Breast epithelium (tissue), 4 donors: ENCODE data around the gene PLP1. TPM values are rescaled to one million over a fixed set of nuclear protein-coding genes. Genes with fewer than 3 reads are reported as not detected.

Source experiments
- DNase-seq, 2 donors: peaks; one replicate each; pipeline ENCODE4 v3.0.0-alpha.2; 2019; ENCODE audit warnings: low spot score in 2 of 2
- H3K27ac ChIP-seq, 2 donors: fragments of 200-600 bp; sonication (generic) in 1 of 2; one replicate each; pipeline ENCODE4 v1.5.1; 2016 to 2019; ENCODE audit warnings: mild to moderate bottlenecking in 1 of 2
- H3K27me3 ChIP-seq, 2 donors: fragments of 200-600 bp; sonication (generic) in 1 of 2; one replicate each; pipeline versions ENCODE4 v1.5.1 to v1.6.0; 2017 to 2019; ENCODE audit warnings: control low read depth in 1 of 2, mild to moderate bottlenecking in 1 of 2
- H3K36me3 ChIP-seq: fragments of 200-600 bp; one replicate; pipeline ENCODE4 v1.5.1; 2019
- H3K4me1 ChIP-seq, 2 donors: fragments of 200-600 bp; sonication (generic); one replicate each; pipeline ENCODE4 v1.5.1; 2016 to 2019; ENCODE audit warnings: control low read depth in 1 of 2
- H3K4me3 ChIP-seq, 3 donors: fragments of 200-600 bp; sonication (generic); 1 replicate in 2 of 3; 2 replicates in 1 of 3; pipeline ENCODE4 v1.5.1; 2016 to 2019; ENCODE audit warnings: mild to moderate bottlenecking in 3 of 3, moderate library complexity in 2 of 3
- H3K9me3 ChIP-seq, 2 donors: fragments of 200-600 bp; sonication (generic) in 1 of 2; one replicate each; pipeline ENCODE4 v1.5.1; 2016 to 2019; ENCODE audit warnings: control low read depth in 1 of 2
- POLR2A ChIP-seq: fragments of 450-650 bp; IDR thresholded peaks from one replicate; pipeline ENCODE4 v1.6.1; 2016; ENCODE audit warnings: antibody characterized with exemption, mild to moderate bottlenecking, moderate library complexity
- POLR2AphosphoS5 ChIP-seq, 3 donors: sonication (generic); formaldehyde crosslinking; IDR thresholded peaks; one replicate each; pipeline ENCODE4 v1.6.1; 2017; ENCODE audit warnings: antibody characterized with exemption in 3 of 3
- intact Hi-C: fragments of 100-400 bp; cut with DNase I; formaldehyde crosslinking; loops from one replicate; pipeline ENCODE4 v1.15.1; 2023; ENCODE audit warnings: low total_unique reads
- total RNA-seq, 3 donors: library from RNA; depleted of rRNA; stranded (reverse); fragments of >200 nt; gene quantifications; one replicate each; pipeline ENCODE4 v1.1.0, GENCODE V29; 2016
- TF ChIP-seq, protein P1 (sequence below), 3 donors: fragments of 450-650 bp; IDR thresholded peaks; one replicate each; pipeline ENCODE4 v1.5.1; 2016 to 2017; ENCODE audit warnings: antibody characterized with exemption in 3 of 3, mild to moderate bottlenecking in 3 of 3, moderate library complexity in 3 of 3

The PLP1 gene
- total RNA-seq, 3 donors from 2014 or later = 1.3 to 3.4 (median 2.2) TPM

DNA sequence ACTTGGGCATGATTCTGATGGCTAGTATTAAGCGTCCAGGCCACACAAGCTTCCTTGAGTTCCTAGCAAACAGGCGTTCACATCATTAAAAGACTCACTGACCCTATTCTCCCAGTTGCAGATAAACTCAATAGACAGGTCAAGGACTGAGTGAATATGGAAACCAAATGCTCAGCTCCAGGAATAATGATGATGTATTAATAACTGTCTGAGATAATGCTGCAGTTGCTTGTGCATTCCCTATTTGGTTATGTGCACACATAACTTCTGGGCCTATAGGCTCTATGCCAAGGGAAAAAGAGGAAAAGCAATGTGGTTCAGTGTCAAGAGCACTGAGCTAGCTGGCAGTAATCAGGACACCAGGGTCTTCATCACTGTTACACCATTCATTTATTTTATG, 51.9 kb downstream of the PLP1 start:
- Histone ChIP-seq H3K27me3 (peaks cover 0 to 40% of the 10 kb centered on the region in 2 donors), H3K36me3 (no peaks in the 10 kb centered on the region), H3K4me3 (no peak overlapping the region), H3K9me3 (no peaks in the 10 kb centered on the region), H3K4me1 (no peaks in the 10 kb centered on the region), H3K27ac (no peak overlapping the region)
- TF ChIP-seq, protein P1, sequence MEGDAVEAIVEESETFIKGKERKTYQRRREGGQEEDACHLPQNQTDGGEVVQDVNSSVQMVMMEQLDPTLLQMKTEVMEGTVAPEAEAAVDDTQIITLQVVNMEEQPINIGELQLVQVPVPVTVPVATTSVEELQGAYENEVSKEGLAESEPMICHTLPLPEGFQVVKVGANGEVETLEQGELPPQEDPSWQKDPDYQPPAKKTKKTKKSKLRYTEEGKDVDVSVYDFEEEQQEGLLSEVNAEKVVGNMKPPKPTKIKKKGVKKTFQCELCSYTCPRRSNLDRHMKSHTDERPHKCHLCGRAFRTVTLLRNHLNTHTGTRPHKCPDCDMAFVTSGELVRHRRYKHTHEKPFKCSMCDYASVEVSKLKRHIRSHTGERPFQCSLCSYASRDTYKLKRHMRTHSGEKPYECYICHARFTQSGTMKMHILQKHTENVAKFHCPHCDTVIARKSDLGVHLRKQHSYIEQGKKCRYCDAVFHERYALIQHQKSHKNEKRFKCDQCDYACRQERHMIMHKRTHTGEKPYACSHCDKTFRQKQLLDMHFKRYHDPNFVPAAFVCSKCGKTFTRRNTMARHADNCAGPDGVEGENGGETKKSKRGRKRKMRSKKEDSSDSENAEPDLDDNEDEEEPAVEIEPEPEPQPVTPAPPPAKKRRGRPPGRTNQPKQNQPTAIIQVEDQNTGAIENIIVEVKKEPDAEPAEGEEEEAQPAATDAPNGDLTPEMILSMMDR (IDR thresholded peaks at IDR 0.05) = no peak
- TF ChIP-seq POLR2A (no peak), POLR2AphosphoS5 (IDR thresholded peaks at IDR 0.05) (no peak)
- intact Hi-C loops = no loop called here
- no peak for DNase-seq

GRCh38 chrX:103830848-103831247, 54.2 kb downstream of the PLP1 start:
- H3K27me3 ChIP-seq = peaks cover 0 to 36% of the 10 kb centered on the region in 2 donors
- intact Hi-C loops = no loop called here
- no peak for DNase-seq
- no peak overlapping the region for H3K4me3 ChIP-seq
- no peak overlapping the region for H3K27ac ChIP-seq
- no peaks in the 10 kb centered on the region for H3K36me3 ChIP-seq
- H3K9me3 ChIP-seq = no peaks in the 10 kb centered on the region
- TF ChIP-seq POLR2AphosphoS5 (IDR thresholded peaks at IDR 0.05) (no peak), POLR2A (no peak)
- TF ChIP-seq, protein P1 (IDR thresholded peaks at IDR 0.05) = no peak
- H3K4me1 ChIP-seq = no peaks in the 10 kb centered on the region

GRCh38 chrX:103831342-103831802, 54.7 kb downstream of the PLP1 start:
- no peak for DNase-seq

DNA sequence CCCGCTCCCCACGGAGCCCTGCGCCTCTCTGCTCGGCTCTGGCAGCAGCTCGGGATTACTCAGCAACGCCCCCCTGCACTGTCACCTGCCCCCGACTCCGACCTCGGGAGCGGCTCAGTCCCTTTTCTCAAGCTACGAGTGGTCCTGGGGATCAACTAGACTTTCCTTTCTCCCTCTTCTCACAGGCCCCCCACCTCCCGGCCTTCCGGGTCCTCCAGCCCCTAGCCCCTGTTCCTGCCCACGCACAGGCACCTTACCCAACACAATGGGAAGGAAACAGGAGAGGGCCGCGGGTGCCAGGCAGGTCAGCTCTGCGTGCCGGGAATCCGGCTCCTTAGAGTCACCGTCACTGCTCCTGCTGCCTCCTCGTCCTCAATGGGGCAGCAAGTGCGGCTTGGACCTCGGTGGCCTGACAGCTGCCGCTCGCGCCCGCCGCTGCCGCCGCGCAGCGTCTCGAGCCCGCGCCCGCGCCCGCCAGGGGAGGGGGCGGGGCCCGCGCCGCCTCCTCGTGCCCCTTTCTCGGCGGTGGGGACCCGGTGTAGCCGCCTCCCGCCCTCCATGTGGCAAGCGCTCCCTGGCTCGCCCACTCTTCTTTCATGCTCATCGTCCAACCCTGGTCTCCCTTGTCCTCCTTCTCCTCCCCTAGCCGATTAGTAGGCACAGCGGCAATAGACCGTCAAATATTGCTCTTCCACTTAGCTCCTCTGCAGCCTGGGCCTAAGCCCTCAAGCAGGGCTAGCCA, 55.3 kb downstream of the PLP1 start, which contains the start of gene RAB9B:
RAB9B (minus strand) TSS at position 455 of the 742 bp plus-strand sequence. CDS start 6,473 bp downstream, outside the sequence.
- no peaks in the 10 kb centered on the region for H3K36me3 ChIP-seq
- H3K4me1 ChIP-seq = no peaks in the 10 kb centered on the region
- DNase-seq = peak; percentile 42 to 52
- peak within 1 kb of the TSS; percentile 61 to 62 for H3K27ac ChIP-seq
- TF ChIP-seq POLR2AphosphoS5 (IDR thresholded peaks at IDR 0.05) (no peak), POLR2A (no peak)
- TF ChIP-seq, protein P1 (IDR thresholded peaks at IDR 0.05) = no peak
- intact Hi-C loops = no loop called here
- peaks cover 0 to 36% of the 10 kb centered on the region in 2 donors for H3K27me3 ChIP-seq
- H3K9me3 ChIP-seq = no peaks in the 10 kb centered on the region
- peak within 1 kb of the TSS; percentile 56 to 76 (median 60) for H3K4me3 ChIP-seq

More at GRCh38 chrX:103831342-103831802, 54.7 kb downstream of the PLP1 start:
- Histone ChIP-seq H3K9me3 (no peaks in the 10 kb centered on the region), H3K27ac (peak overlapping the region; percentile 61 to 62), H3K4me3 (peak overlapping the region; percentile 56 to 76 (median 60)), H3K4me1 (no peaks in the 10 kb centered on the region), H3K27me3 (peaks cover 0 to 36% of the 10 kb centered on the region in 2 donors), H3K36me3 (no peaks in the 10 kb centered on the region)
- TF ChIP-seq POLR2AphosphoS5 (IDR thresholded peaks at IDR 0.05) (no peak), POLR2A (no peak)
- TF ChIP-seq, protein P1 (IDR thresholded peaks at IDR 0.05) = no peak
- intact Hi-C loops = no loop called here

DNA sequence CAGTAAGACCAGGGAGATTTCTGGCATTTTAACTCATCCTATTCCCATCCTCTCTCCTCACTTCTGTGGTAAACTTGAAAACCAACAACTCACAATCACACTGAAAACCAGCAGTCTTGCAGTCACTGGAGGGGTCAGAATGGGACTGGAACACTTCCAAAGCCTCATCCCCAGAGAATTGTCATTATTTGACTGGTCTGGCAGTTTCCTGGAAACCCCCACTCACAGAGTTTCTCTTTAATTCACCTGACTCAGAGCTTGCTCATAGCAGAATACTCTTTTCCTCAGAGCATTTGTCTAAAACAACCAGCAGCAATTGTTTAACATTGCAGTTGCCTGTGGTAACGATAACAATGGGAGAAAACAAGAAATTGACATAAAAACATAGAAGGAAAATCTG, 62.8 kb downstream of the PLP1 start:
- TF ChIP-seq POLR2A = no peak
- TF ChIP-seq, protein P1 (IDR thresholded peaks at IDR 0.05) = no peak
- no peak for TF ChIP-seq POLR2AphosphoS5 (IDR thresholded peaks at IDR 0.05)
- Histone ChIP-seq H3K4me3 (no peak overlapping the region), H3K36me3 (no peaks in the 10 kb centered on the region), H3K4me1 (no peaks in the 10 kb centered on the region), H3K27me3 (peaks cover 0 to 30% of the 10 kb centered on the region in 2 donors), H3K9me3 (no peaks in the 10 kb centered on the region), H3K27ac (no peak overlapping the region)
- intact Hi-C loops = no loop called here
- no peak for DNase-seq
